Measurements from ENCODE around the gene SLC2A9. TPM values are rescaled to one million over a fixed set of nuclear protein-coding genes. Genes with fewer than 3 reads are reported as not detected.

The SLC2A9 gene
- total RNA-seq, 1 donor from 2014 or later, result 9.6 TPM

DNA sequence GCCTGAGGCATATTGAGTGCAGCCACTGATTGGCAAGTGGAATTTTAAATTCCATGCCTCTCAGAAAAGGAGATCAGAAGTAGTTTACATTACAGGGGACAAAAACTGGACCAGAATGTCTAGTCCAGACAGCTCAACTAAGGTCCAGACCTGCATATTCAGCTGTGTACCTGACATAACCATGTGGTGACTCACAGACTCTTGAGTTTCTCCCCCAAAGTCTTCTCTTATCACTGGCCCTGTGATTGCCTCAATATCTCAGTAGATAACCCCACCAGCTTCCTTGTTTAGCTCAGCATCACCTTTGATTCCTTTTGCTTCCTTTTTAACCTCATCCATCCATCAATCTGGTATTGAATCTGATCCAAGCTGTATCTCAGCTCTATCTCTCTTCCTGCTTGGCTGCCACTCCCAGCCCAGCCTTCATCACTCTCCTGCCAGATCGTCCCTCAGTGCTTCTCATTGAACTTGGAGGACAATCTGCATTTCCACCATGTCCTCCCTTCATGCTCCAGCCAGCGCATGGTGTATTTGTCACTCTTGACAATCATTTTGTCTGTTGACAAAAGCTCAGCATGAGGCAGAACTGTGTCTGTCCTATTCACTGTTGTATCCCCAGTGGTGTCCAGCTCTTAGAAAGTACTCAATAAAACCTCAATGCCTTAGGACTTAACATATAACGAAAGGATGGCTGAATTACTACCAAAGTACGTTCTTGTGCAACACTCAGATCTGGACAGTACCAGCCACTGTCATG is 27.8 kb upstream of the SLC2A9 start:
- intact Hi-C loops (cut with DNase I), result no loop called here
- no peak for DNase-seq (ENCODE audit: missing footprints)
- ATAC-seq, result no peak

DNA sequence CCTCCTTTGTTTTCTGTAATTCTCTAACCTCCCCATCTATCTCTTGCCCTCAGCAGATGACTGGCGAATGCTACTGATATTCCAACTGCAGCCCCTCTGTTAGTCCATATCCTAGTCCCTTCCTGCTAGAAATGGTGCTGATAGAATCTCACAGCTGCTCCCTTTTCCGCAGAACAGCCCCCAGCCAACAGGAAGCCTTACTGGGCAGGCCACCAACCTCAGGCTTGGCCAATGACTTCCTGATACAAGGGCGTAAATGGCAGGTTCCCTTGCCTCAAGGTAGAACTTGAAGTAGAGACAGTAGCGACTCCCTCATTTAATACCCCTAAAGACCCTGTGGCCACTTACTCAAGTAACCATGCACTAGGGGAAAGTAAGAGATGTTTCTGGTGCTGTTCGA is 26.7 kb upstream of the SLC2A9 start:
- DNase-seq (ENCODE audit: missing footprints) (no peak), ATAC-seq (no peak)
- intact Hi-C loops (cut with DNase I), result loop anchor here (1.0 kb wide), 1 partner anchor 24 kb away; no protein-coding TSS in a partner anchor

DNA sequence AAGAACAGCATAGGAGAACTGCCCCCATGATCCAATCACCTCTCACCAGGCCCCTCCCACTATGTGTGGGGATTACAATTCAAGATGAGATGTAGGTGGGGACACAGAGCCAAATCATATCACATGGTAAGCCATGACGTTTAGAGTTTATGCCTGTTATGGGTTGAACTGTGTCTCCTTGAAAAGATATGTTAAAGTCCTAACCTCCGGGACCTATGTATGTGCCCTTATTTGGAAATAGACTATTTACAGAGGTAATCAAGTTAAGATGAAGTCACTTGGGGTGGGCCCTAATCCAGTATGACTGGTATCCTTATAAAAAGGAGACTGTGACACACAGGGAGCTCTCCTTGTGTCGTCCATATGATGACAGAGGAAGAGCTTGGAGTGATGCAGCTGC is 25.2 kb upstream of the SLC2A9 start:
- no peak for ATAC-seq
- intact Hi-C loops (cut with DNase I), result no loop called here
- DNase-seq (ENCODE audit: missing footprints), result no peak

DNA sequence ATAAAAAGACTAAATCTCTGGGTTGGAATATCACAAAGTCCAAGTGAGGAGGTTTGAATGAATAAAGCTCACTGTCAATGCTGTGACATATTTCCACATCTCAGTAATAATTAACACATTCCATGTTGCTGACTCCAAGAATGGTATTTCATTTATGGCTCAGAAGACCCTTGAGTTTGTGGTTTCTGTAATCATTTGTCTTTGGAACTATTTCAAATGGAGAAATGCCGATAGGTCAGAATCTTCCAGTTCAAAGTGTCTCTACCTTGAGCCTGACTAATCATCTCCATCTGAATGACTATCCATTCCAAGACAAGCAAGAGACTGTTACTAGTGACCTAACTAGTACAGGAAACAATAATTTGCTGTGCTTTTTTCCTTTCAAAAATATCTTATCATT is 24.2 kb upstream of the SLC2A9 start:
- no peak for ATAC-seq
- intact Hi-C loops (cut with DNase I), result no loop called here
- DNase-seq (ENCODE audit: missing footprints), result no peak

DNA sequence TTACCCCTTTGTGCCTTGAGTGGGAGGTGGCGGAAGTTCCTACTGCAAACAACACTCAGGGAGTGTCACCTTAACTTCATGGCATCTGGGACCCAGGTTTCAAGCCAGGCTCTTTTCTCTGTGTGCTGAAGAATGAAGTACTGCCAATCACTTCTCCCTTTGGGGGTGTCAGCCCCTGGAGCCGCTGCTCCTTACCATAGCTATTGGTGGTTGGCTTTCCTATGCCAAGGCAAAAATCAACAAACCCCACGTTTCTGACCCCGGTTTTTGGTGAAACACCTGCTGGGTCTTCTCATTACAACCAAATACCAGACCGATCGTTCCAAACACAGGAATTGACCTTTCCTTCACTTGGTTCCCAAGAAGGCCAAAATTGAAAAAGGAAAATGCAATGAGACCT is 19.7 kb upstream of the SLC2A9 start:
- ATAC-seq, result no peak
- DNase-seq (ENCODE audit: missing footprints), result no peak
- intact Hi-C loops (cut with DNase I), result no loop called here

DNA sequence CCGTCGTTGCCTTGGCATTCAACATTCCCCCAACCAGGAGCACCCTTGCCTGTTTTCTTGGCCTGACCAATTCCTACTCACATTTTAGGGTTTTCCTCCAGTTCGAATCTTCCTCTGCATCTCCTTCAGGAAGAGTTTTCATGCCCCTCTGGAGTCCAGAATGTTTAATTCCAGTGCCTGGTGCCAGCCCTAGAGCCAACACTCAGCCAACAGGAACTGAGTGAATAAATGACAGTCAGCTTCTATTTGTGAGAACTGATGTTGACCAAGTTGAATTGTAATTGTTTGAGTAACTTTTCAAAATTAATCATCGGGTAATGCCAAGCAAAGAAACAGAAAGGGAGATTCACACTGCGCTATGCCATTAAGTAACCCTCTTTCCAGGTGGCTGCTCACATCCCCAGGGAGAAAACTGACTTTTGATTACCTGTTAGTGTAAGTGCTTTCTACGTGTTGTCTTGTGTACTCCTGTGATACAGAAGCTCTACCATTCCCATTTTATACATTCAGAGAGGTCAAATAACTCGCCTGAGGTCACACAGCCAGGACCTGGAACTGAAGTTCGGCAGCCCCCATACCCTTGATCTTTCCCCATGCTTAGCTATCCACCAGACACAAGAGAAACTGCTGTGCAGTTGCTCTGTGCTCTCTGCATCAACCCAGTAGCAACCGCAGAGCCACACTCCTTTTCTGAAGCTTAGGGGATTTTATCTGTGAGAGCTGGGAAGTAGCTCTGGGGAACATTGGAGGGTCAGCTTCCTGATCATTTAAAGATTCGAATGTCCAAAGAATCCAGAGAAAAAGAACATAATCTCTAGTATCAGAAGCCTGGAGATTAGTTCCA is 19.0 kb upstream of the SLC2A9 start:
- no peak for DNase-seq (ENCODE audit: missing footprints)
- intact Hi-C loops (cut with DNase I), result no loop called here
- ATAC-seq, result no peak

GRCh38 chr4:10036807-10037342 is 15.6 kb upstream of the SLC2A9 start:
- intact Hi-C loops (cut with DNase I), result no loop called here
- DNase-seq (ENCODE audit: missing footprints) (no peak), ATAC-seq (no peak)

DNA sequence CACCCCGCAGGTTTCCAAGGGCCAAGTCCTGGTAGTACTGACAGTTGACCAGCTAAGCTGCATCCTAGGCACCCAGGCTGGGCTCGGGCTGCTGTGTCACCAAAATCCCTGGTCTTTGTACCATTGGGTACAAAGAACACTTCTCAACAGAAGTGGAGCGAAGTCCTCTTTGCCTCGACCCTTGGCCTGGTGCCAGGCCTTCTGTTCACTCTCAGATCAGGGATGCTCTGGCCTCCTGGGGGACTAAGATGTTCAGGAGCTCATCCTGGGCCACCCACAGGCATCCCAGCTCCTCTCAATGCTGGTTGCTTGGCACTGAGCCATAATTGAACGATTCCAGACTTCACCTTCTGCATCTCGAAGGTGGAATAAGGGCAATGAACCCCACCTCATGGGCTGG is 13.8 kb upstream of the SLC2A9 start:
- DNase-seq (ENCODE audit: missing footprints) (no peak), ATAC-seq (no peak)
- intact Hi-C loops (cut with DNase I), result no loop called here

DNA sequence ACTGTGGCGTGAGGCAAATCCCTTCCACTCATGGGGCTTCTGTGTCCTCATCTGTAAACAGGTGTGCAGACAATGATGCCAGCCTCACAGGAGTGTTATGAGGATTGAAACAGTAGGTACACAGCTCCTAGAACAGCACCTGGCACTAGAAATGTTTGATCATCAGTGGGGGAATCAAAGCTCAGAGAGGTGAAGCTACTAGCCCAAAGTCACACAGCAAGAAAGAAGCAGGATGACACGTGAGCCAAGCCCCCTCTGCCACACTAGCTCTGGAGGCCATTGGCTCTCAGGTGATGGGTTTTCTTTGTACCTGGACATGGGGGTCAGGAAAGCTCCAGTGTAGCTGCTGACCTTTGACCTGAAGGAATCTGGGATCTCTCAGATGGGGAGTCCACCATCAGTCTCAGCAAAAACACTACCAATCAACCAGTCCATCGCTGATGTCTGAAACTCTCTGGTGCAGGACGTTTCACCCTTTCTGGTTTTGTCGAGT is 13.4 kb upstream of the SLC2A9 start:
- no peak for ATAC-seq
- intact Hi-C loops (cut with DNase I), result no loop called here
- no peak for DNase-seq (ENCODE audit: missing footprints)

- DNase-seq (ENCODE audit: missing footprints) (no peak), ATAC-seq (no peak)
- intact Hi-C loops (cut with DNase I), result no loop called here
These were observed 12.8 kb upstream of the SLC2A9 start for GRCh38 chr4:10034136-10034535.

- ATAC-seq (peak; percentile 68), DNase-seq (ENCODE audit: missing footprints) (peak; percentile 71)
- intact Hi-C loops (cut with DNase I), result no loop called here
These were observed 12.0 kb upstream of the SLC2A9 start for GRCh38 chr4:10033191-10033881.

GRCh38 chr4:10032625-10033024 is 11.3 kb upstream of the SLC2A9 start:
- DNase-seq (ENCODE audit: missing footprints), result no peak
- intact Hi-C loops (cut with DNase I), result no loop called here
- ATAC-seq, result peak; percentile 24

DNA sequence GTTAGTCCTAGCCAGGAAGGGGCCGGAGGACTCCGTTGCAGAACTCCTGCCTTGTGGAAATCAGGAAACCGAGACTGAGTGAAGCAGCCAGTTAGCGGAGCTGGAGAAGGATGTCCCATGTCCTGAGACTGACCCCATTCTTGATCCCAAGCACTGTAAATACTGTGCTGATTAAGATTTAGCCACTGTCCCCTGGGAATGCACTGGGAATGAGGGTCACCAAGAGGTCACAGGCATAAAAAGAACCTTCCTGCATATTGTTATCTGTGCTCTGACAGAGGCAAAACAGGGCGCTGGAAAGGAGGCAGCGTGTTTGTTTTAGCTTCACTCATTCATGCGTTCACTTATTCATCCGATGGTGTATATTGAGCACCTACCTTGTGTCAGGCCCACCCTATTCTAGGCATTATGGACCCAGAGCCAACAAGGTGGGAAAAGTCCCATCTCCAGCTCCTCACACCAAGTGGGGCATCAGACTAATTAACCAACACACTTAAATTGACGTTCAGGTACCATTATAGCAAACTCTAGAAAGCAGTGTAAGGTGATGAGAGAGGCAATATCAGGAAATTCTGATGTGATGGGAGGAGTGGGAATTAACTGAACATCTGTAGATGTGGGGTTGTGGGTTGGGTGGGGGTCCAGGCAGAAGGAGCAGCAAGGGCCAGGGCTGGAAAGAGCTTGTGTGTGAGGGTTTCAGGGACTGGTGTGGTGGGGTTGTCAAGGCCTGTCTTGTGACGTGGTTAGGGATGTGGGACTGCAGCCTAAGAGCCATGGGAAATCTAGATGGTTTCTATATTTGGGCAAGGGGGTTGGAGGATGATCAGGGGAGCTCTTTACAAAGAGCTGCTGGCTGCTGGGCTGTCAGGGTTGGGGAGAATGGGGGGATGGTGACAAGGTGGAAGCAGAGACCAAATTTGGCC is 10.6 kb upstream of the SLC2A9 start:
- DNase-seq (ENCODE audit: missing footprints) (no peak), ATAC-seq (peak; percentile 23)

GRCh38 chr4:10030972-10031667 is 9.8 kb upstream of the SLC2A9 start:
- intact Hi-C loops (cut with DNase I), result no loop called here
- no peak for DNase-seq (ENCODE audit: missing footprints)
- no peak for ATAC-seq

More for the DNA sequence above, 10.6 kb upstream of the SLC2A9 start:
- intact Hi-C loops (cut with DNase I), result no loop called here

GRCh38 chr4:10029403-10029802 is 8.1 kb upstream of the SLC2A9 start:
- ATAC-seq (no peak), DNase-seq (ENCODE audit: missing footprints) (no peak)
- intact Hi-C loops (cut with DNase I), result no loop called here

GRCh38 chr4:10028910-10029309 is 7.6 kb upstream of the SLC2A9 start:
- no peak for DNase-seq (ENCODE audit: missing footprints)
- intact Hi-C loops (cut with DNase I), result no loop called here
- ATAC-seq, result no peak

- intact Hi-C loops (cut with DNase I), result no loop called here
- DNase-seq (ENCODE audit: missing footprints) (no peak), ATAC-seq (no peak)
These were observed 5.2 kb upstream of the SLC2A9 start for GRCh38 chr4:10026485-10026884.
